Adrenal gland (tissue), 5 donors: ENCODE data around the gene ANKRD17.

Experiments
- POLR2A ChIP-seq, 2 donors: fragments of 450-650 bp; IDR thresholded peaks; one replicate each; pipeline ENCODE4 v1.6.1; 2017; ENCODE audit warnings: antibody characterized with exemption in 2 of 2, mild to moderate bottlenecking in 2 of 2, moderate library complexity in 1 of 2
- TF ChIP-seq, protein P1 (sequence below), 6 experiments: fragments of 450-650 bp in 4 of 6; fragments of 200-600 bp in 2 of 6; sonication (generic) in 1 of 6; IDR thresholded peaks; 1 replicate in 5 of 6; 2 replicates in 1 of 6; pipeline versions ENCODE4 v1.5.1 to v1.8.0; 2016 to 2021; ENCODE audit warnings: antibody characterized with exemption in 6 of 6, mild to moderate bottlenecking in 2 of 6, moderate library complexity in 1 of 6
- donor health status: DM: no; HTN: no; CAD: no.

DNA sequence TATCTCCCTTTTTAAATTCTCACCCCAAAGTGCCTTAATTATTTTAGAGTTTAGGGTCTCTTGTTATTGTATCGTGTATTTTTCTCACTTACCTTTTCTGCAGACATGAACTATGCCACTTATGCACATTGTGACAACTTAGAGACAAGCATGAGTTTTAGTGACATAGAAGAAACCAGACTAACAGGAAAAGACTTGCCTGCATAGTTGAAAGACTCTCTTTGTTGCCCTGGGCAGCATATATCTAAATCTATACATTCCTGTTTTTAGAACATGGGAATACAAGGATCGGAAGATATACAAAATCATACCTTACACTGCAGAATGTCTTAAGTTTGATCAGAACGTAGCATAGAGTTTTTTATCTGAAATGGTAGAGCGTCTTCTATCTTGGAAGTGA lies 45.1 kb upstream of the ANKRD17 start:
- TF ChIP-seq, protein P1, sequence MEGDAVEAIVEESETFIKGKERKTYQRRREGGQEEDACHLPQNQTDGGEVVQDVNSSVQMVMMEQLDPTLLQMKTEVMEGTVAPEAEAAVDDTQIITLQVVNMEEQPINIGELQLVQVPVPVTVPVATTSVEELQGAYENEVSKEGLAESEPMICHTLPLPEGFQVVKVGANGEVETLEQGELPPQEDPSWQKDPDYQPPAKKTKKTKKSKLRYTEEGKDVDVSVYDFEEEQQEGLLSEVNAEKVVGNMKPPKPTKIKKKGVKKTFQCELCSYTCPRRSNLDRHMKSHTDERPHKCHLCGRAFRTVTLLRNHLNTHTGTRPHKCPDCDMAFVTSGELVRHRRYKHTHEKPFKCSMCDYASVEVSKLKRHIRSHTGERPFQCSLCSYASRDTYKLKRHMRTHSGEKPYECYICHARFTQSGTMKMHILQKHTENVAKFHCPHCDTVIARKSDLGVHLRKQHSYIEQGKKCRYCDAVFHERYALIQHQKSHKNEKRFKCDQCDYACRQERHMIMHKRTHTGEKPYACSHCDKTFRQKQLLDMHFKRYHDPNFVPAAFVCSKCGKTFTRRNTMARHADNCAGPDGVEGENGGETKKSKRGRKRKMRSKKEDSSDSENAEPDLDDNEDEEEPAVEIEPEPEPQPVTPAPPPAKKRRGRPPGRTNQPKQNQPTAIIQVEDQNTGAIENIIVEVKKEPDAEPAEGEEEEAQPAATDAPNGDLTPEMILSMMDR (IDR thresholded peaks at IDR 0.05), result no peak
- no peak for TF ChIP-seq POLR2A (IDR thresholded peaks at IDR 0.05)
